ENCODE measurements around the gene SKOR2. TPM values are rescaled to one million over a fixed set of nuclear protein-coding genes. Genes with fewer than 3 reads are reported as not detected.

The SKOR2 gene
- total RNA-seq, 4 donors from 2014 or later: not detected

GRCh38 chr18:47247036-47247415 lies 4.4 kb downstream of the SKOR2 start:
- Histone ChIP-seq H3K9me3 (peaks cover 0 to 4% (median 0%) of the 10 kb centered on the region in 3 donors), H3K36me3 (no peaks in the 10 kb centered on the region), H3K4me3 (peak overlapping the region in 1 of 4 donors; percentile 34), H3K27ac (no peak overlapping the region), H3K4me1 (peaks cover 0 to 16% (median 13%) of the 10 kb centered on the region in 3 donors), H3K27me3 (peaks cover 19 to 99% (median 24%) of the 10 kb centered on the region in 4 donors)
- intact Hi-C loops (cut with DNase I): no loop called here
- no CpG with 5 or more reads among the region's 47 CpGs for WGBS, 2 donors
- TF ChIP-seq CTCF (IDR thresholded peaks at IDR 0.05) (no peak), POLR2A (IDR thresholded peaks at IDR 0.05) (no peak)
- DNase-seq: no peak

- peaks cover 0 to 16% (median 13%) of the 10 kb centered on the region in 3 donors for H3K4me1 ChIP-seq
- WGBS, 2 donors: 8 to 14% methylated on average over 15 to 35 of the region's 47 CpGs
- H3K9me3 ChIP-seq: peaks cover 0 to 4% (median 0%) of the 10 kb centered on the region in 3 donors
- peak overlapping the region in 1 of 4 donors; percentile 34 for H3K4me3 ChIP-seq
- DNase-seq: no peak
- no peak overlapping the region for H3K27ac ChIP-seq
- TF ChIP-seq CTCF (IDR thresholded peaks at IDR 0.05) (no peak), POLR2A (IDR thresholded peaks at IDR 0.05) (no peak)
- intact Hi-C loops (cut with DNase I): no loop called here
- H3K36me3 ChIP-seq: no peaks in the 10 kb centered on the region
- H3K27me3 ChIP-seq: peaks cover 17 to 99% (median 19%) of the 10 kb centered on the region in 4 donors
Measured at GRCh38 chr18:47246027-47246971, 5.2 kb downstream of the SKOR2 start.

GRCh38 chr18:47244086-47244485 lies 7.4 kb downstream of the SKOR2 start:
- H3K4me3 ChIP-seq: no peak overlapping the region
- H3K36me3 ChIP-seq: no peaks in the 10 kb centered on the region
- no peak for TF ChIP-seq POLR2A (IDR thresholded peaks at IDR 0.05)
- no peak for TF ChIP-seq CTCF (IDR thresholded peaks at IDR 0.05)
- H3K27me3 ChIP-seq: peaks cover 13 to 99% (median 14%) of the 10 kb centered on the region in 4 donors
- H3K4me1 ChIP-seq: peaks cover 0 to 16% (median 13%) of the 10 kb centered on the region in 3 donors
- intact Hi-C loops (cut with DNase I): no loop called here
- 8 to 12% methylated on average over 4 of the region's 4 CpGs for WGBS, 2 donors
- H3K27ac ChIP-seq: no peak overlapping the region
- H3K9me3 ChIP-seq: peaks cover 0 to 4% (median 0%) of the 10 kb centered on the region in 3 donors
- no peak for DNase-seq

GRCh38 chr18:47235096-47235495 lies 16.4 kb downstream of the SKOR2 start:
- Histone ChIP-seq H3K27ac (no peak overlapping the region), H3K9me3 (no peaks in the 10 kb centered on the region), H3K4me3 (no peak overlapping the region), H3K27me3 (peaks cover 0 to 89% (median 0%) of the 10 kb centered on the region in 4 donors), H3K4me1 (no peaks in the 10 kb centered on the region), H3K36me3 (no peaks in the 10 kb centered on the region)
- 79 to 88% methylated on average over 4 of the region's 4 CpGs for WGBS, 2 donors
- TF ChIP-seq POLR2A (IDR thresholded peaks at IDR 0.05) (no peak), CTCF (IDR thresholded peaks at IDR 0.05) (no peak)
- no peak for DNase-seq
- intact Hi-C loops (cut with DNase I): no loop called here

GRCh38 chr18:47226660-47227059 lies 24.8 kb downstream of the SKOR2 start:
- TF ChIP-seq CTCF (IDR thresholded peaks at IDR 0.05): no peak
- Histone ChIP-seq H3K27me3 (peaks cover 0 to 74% (median 0%) of the 10 kb centered on the region in 4 donors), H3K4me1 (no peaks in the 10 kb centered on the region), H3K4me3 (no peak overlapping the region), H3K9me3 (no peaks in the 10 kb centered on the region), H3K36me3 (no peaks in the 10 kb centered on the region), H3K27ac (no peak overlapping the region)
- intact Hi-C loops (cut with DNase I): no loop called here
- no peak for DNase-seq

Measured in esophagus squamous epithelium (tissue), 5 donors.